B cell (primary cell): ENCODE results near the gene RGPD5. TPM values are rescaled to one million over a fixed set of nuclear protein-coding genes. Genes with fewer than 3 reads are reported as not detected.
A peak's percentile ranks its signal among the peaks of the same experiment; 100 is the strongest.
"Not testable (repeated sequence)": the region's sequence is repeated elsewhere in the genome, so short reads cannot be mapped to it uniquely, and the experiment has no call there.

Source experiments
- ATAC-seq: fragments of 200-7000 bp; cut with Tn5 transposase; one replicate; pipeline ENCODE4 v1.10.0; 2021; ENCODE audit warnings: low read depth, mild to moderate bottlenecking, moderate number of reproducible peaks, moderate library complexity
- CTCF ChIA-PET: fragments of 350-600 bp; sonication (Branson Sonifier 250); formaldehyde crosslinking; loops from one replicate; lab custom pipeline; 2021; ENCODE audit warnings: antibody characterized with exemption, inconsistent platforms; lab: Charles Lee
- POLR2A ChIA-PET: fragments of 350-600 bp; sonication (Branson Sonifier 250); formaldehyde crosslinking; loops from one replicate; lab custom pipeline; 2021; ENCODE audit warnings: antibody characterized with exemption; lab: Charles Lee
- DNase-seq: peaks from one replicate; pipeline ENCODE4 v3.0.0; 2013
- H2AFZ ChIP-seq: 2 replicates; pipeline ENCODE4 v1.6.1; 2012; ENCODE audit warnings: mild to moderate bottlenecking, low read depth, low read length; ENCODE audit not compliant: insufficient read depth, poor library complexity, severe bottlenecking
- H3K27ac ChIP-seq, 2 donors: 1 replicate in 1 of 2; 2 replicates in 1 of 2; pipeline ENCODE4 v1.5.1; 2012 to 2013; ENCODE audit warnings: low read length in 2 of 2, mild to moderate bottlenecking in 2 of 2, moderate library complexity in 1 of 2
- H3K27me3 ChIP-seq, 4 experiments: fragments of 200-600 bp in 1 of 4; sonication (generic) in 1 of 4; replicated peaks in 1 of 4; 1 replicate in 2 of 4; 2 replicates in 2 of 4; pipeline versions ENCODE4 v1.6.1 to v1.7.0; 2013 to 2016; ENCODE audit warnings: low read length in 3 of 4, mild to moderate bottlenecking in 2 of 4, mixed read lengths in 1 of 4, moderate library complexity in 1 of 4; ENCODE audit not compliant: insufficient read depth in 4 of 4, control insufficient read depth in 3 of 4; ENCODE audit errors: control extremely low read depth in 1 of 4
- H3K36me3 ChIP-seq, 2 experiments: replicated peaks in 1 of 2; 1 replicate in 1 of 2; 2 replicates in 1 of 2; pipeline versions ENCODE4 v1.6.1 to v1.7.1; 2013; ENCODE audit warnings: low read length in 1 of 2; ENCODE audit not compliant: insufficient read depth in 2 of 2, control insufficient read depth in 1 of 2; ENCODE audit errors: control extremely low read depth in 1 of 2, extremely low read depth in 1 of 2
- H3K4me1 ChIP-seq, 2 donors: fragments of 200-600 bp in 1 of 2; sonication (generic) in 1 of 2; 1 replicate in 1 of 2; 2 replicates in 1 of 2; pipeline versions ENCODE4 v1.5.1 to v1.6.1; 2013 to 2017; ENCODE audit warnings: low read length in 2 of 2; ENCODE audit not compliant: control insufficient read depth in 2 of 2, insufficient read depth in 2 of 2
- H3K4me2 ChIP-seq: replicated peaks from 2 replicates; pipeline ENCODE3; 2012; ENCODE audit warnings: mild to moderate bottlenecking, low read depth, low read length; ENCODE audit not compliant: poor library complexity, severe bottlenecking
- H3K4me3 ChIP-seq, 5 experiments: fragments of 200-600 bp in 1 of 5; sonication (generic) in 1 of 5; 1 replicate in 3 of 5; 2 replicates in 2 of 5; pipeline versions ENCODE4 v1.5.1 to v1.7.0; 2011 to 2016; ENCODE audit warnings: low read length in 4 of 5, mild to moderate bottlenecking in 4 of 5, low read depth in 2 of 5, control low read depth in 1 of 5, moderate library complexity in 1 of 5; ENCODE audit not compliant: insufficient read depth in 1 of 5; ENCODE audit errors: control extremely low read depth in 1 of 5, extremely low read depth in 1 of 5
- H3K79me2 ChIP-seq: fragments of 200-600 bp; sonication (generic); one replicate; pipeline ENCODE4 v1.6.0; 2016; ENCODE audit warnings: low read length; ENCODE audit not compliant: control insufficient read depth, insufficient read depth
- H3K9ac ChIP-seq: fragments of 200-600 bp; sonication (generic); 2 replicates; pipeline ENCODE4 v1.6.1; 2017; ENCODE audit warnings: mild to moderate bottlenecking, low read length, moderate library complexity
- H3K9me3 ChIP-seq, 3 donors: one replicate each; pipeline versions ENCODE4 v1.6.1 to v1.7.1; 2013; ENCODE audit warnings: low read length in 2 of 3; ENCODE audit not compliant: control insufficient read depth in 2 of 3, insufficient read depth in 1 of 3; ENCODE audit errors: control extremely low read depth in 1 of 3
- H4K20me1 ChIP-seq: 2 replicates; pipeline ENCODE4 v1.6.0; 2012; ENCODE audit warnings: mild to moderate bottlenecking, low read length; ENCODE audit not compliant: insufficient read depth, control insufficient read depth, poor library complexity, severe bottlenecking
- H3K27ac Mint-ChIP-seq: one replicate; pipeline ENCODE4 v1.8.0; 2021; ENCODE audit warnings: mixed read lengths
- H3K27me3 Mint-ChIP-seq: one replicate; pipeline ENCODE4 v1.8.0; 2021; ENCODE audit warnings: mixed read lengths
- H3K4me1 Mint-ChIP-seq: one replicate; pipeline ENCODE4 v1.8.0; 2021; ENCODE audit warnings: mixed read lengths
- H3K4me3 Mint-ChIP-seq: one replicate; pipeline ENCODE4 v1.8.0; 2021; ENCODE audit warnings: mixed read lengths
- H3K9me3 Mint-ChIP-seq: one replicate; pipeline ENCODE4 v1.8.0; 2022; ENCODE audit warnings: mixed read lengths; ENCODE audit not compliant: insufficient read depth
- WGBS: methylation state at CpG from one replicate; pipeline ENCODE4 v1.1.5; 2013; ENCODE audit warnings: missing lambda C conversion rate; ENCODE audit not compliant: insufficient coverage; 5-methylcytosine and 5-hydroxymethylcytosine counted together
- intact Hi-C: fragments of 100-400 bp; cut with micrococcal nuclease; formaldehyde crosslinking; loops from one replicate; pipeline ENCODE4 v1.10.0; 2022
- polyA plus RNA-seq: library from polyadenylated mRNA; depleted of rRNA; stranded (reverse); fragments of >200 nt; gene quantifications from 2 replicates; pipeline ENCODE4 v1.2.3, GENCODE V29; 2012
- total RNA-seq, 2 donors: library from RNA; stranded (reverse); fragments of 120-200 nt in 1 of 2; gene quantifications; 1 replicate in 1 of 2; 2 replicates in 1 of 2; pipeline versions ENCODE4 v1.2.3 to v1.2.4, GENCODE V29; 2013 to 2022

Gene RGPD5
- total and polyA plus RNA-seq, 2 donors (not counting 1 experiment from before 2014, with no cell fraction given) = 12.2 to 61.1 TPM

DNA sequence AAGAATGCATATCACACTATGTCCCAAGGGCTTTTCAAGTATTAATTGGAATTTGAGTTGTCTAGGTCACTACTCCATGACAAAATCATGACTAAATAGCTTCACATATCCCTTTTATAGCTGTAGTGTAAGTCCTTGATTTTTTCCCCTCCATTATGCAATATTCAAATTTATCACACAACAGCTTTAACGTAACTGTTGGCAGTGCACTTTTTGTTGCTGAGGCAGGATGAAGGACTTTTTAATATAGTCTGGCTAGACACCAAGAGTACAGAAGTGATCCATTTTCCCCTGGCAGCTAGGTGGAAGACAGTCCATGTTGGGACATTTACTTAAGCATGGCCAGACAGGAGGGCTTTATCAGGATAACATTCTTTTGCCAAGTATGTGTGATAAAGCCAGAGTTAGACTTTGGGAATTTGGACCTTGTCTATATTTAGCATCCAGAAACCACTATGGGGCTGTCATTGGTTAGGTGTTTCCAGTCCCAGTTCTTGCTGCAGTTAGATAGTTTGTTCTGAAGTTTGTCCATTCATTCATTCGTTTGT is 11.6 kb upstream of the RGPD5 start:
- DNase-seq, H3K27ac ChIP-seq, H3K9me3 ChIP-seq, H3K4me1 ChIP-seq, H3K9ac ChIP-seq, H4K20me1 ChIP-seq, H2AFZ ChIP-seq, ATAC-seq, intact Hi-C loops, H3K4me2 ChIP-seq, H3K27me3 Mint-ChIP-seq, H3K4me1 Mint-ChIP-seq, H3K4me3 ChIP-seq, H3K27ac Mint-ChIP-seq, H3K27me3 ChIP-seq, H3K79me2 ChIP-seq, H3K36me3 ChIP-seq, H3K4me3 Mint-ChIP-seq, H3K9me3 Mint-ChIP-seq, CTCF ChIA-PET, POLR2A ChIA-PET: not testable (repeated sequence)
- WGBS = no CpG with 5 or more reads among the region's 2 CpGs

DNA sequence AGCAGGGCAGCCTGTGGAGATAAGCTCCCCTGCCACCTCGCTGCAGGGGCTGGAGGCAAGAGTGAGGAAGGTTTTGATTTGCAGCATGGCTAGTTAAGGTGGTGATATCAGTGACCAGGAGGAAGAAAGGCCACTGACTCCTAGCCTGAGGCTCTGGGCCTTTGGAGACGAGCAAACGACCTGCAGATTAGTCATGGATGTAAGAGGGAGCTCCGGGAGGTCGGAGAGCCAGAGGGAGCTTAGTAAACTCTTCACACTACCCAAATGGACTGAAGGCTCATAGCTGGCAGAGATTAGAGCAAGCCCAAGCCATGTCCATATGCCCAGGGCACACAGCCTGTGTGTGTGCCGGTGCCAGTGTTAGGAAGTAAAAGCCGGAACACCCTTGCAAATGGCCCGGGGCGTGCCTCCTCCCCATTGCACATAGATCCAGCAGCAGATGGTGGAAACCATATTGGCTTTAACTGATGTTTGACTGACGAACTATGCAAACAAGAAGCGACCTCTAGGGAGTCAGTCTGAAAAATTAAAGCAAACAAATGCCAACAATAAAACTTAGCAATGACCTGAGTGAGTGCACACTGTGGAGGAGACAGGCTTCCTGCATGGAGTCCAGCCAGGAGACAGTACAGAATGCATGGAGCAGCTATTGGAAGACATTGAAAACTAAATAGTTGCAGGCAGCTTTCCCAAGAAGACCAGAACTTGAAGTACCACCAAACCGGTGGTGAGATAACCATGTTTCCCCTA is 2.4 kb upstream of the RGPD5 start:
- H3K27ac Mint-ChIP-seq, ATAC-seq, POLR2A ChIA-PET, DNase-seq, H3K79me2 ChIP-seq, H2AFZ ChIP-seq, CTCF ChIA-PET, H3K4me3 ChIP-seq, intact Hi-C loops, H3K9ac ChIP-seq, H3K4me1 ChIP-seq, H4K20me1 ChIP-seq, H3K4me3 Mint-ChIP-seq, H3K27ac ChIP-seq, H3K36me3 ChIP-seq, H3K9me3 Mint-ChIP-seq, H3K4me2 ChIP-seq, H3K4me1 Mint-ChIP-seq, H3K27me3 ChIP-seq, H3K27me3 Mint-ChIP-seq, H3K9me3 ChIP-seq: not testable (repeated sequence)
- WGBS = no CpG with 5 or more reads among the region's 12 CpGs

DNA sequence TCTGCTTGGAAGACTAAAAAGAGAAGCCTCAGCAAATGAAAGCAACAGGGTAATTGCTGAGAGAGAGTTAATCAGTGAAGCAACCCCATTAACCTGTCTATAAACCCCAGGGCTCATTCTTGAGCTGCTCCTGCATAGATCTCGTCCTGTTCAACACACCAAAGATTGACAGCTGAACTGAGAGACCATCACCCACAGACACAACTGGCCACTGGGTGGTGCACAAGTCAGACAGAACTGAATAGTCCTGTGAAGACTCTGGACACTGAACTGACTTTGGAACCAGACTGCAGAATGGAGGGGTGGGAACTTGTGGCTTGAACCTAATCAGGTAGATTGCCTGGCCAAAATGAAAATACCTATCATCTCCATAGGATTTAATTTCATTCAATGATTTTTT is 1.4 kb upstream of the RGPD5 start:
- H3K36me3 ChIP-seq, H3K9me3 Mint-ChIP-seq, H3K9me3 ChIP-seq, H3K27me3 ChIP-seq, H3K27ac Mint-ChIP-seq, intact Hi-C loops, H2AFZ ChIP-seq, POLR2A ChIA-PET, H4K20me1 ChIP-seq, ATAC-seq, H3K4me1 ChIP-seq, H3K4me1 Mint-ChIP-seq, H3K27me3 Mint-ChIP-seq, H3K4me3 ChIP-seq, H3K4me2 ChIP-seq, H3K9ac ChIP-seq, H3K79me2 ChIP-seq, DNase-seq, CTCF ChIA-PET, H3K27ac ChIP-seq, H3K4me3 Mint-ChIP-seq: not testable (repeated sequence)
- WGBS = no CpG with 5 or more reads among the region's 1 CpG

DNA sequence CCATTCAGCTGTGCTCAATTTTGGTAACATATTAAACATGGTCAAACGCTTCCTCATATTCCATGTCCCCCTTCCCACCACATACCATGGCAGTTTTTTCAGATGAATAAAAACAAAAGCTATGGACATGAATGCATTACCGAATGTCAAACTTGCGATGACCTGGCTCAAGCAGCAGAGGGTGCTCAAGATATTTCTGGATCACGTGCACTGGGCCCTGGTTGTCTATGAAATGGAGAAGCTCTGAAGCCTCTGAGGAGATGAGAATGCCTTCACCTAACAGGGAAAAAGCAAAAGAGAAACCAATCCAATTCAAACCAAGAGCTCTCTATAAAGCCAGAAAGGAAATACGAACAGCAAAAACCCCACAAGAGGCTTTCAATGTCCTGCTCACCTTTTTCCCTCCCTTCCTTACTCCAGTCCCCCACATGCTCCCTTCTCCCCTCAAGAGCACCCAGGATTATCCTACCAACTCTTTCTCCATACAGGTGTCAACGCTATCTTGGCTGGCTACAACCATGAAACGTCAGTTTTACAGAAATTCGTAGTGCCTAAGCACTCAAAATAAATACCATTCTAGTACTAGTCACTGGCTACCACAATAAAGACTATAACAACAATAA is 77.1 kb downstream of the RGPD5 start:
- H2AFZ ChIP-seq, H3K27ac ChIP-seq, H3K36me3 ChIP-seq, DNase-seq, H3K9me3 Mint-ChIP-seq, H3K4me3 Mint-ChIP-seq, H3K4me1 ChIP-seq, H3K9ac ChIP-seq, CTCF ChIA-PET, H3K4me3 ChIP-seq, POLR2A ChIA-PET, intact Hi-C loops, H4K20me1 ChIP-seq, H3K27me3 ChIP-seq, H3K9me3 ChIP-seq, H3K27ac Mint-ChIP-seq, H3K4me2 ChIP-seq, H3K27me3 Mint-ChIP-seq, H3K4me1 Mint-ChIP-seq, H3K79me2 ChIP-seq: not testable (repeated sequence)
- no CpG with 5 or more reads among the region's 8 CpGs for WGBS
- peak; percentile 76 for ATAC-seq
